ENCODE measurements around the gene TPPP2.
A peak's percentile ranks its signal among the peaks of the same experiment; 100 is the strongest.

Gene TPPP2

DNA sequence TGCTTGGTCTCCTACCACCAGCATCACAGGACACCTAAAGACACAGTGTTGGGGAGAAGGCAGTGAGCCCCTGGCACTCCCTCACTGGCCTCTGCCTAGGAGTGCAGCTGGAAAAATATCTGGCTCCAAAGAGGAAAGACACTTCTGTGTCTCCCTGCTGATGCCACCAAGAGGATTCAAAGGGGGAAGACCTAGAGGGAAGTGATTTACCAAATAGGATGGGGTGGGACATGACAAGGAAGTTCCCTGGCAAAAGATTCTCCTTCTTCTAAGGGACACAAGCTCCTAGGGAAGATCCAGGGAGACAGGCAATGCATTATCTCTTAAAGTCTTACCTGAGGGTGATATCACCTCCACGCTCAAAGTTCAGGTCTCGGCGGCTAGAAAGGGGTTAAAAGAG lies 11.2 kb upstream of the TPPP2 start:
- no peak overlapping the region for H3K4me3 ChIP-seq (ENCODE audit: low read depth, low read length)
- peaks cover 6% of the 10 kb centered on the region for H3K79me2 ChIP-seq
- H3K27ac ChIP-seq, result no peak overlapping the region
- no peak overlapping the region for H3K9ac ChIP-seq
- H3K4me2 ChIP-seq (ENCODE audit: low read length), result no peak overlapping the region
- no peaks in the 10 kb centered on the region for H3K36me3 ChIP-seq (ENCODE audit: control insufficient read depth, insufficient read depth, low read length)
- peaks cover 10% of the 10 kb centered on the region for H3K4me1 ChIP-seq
- no peaks in the 10 kb centered on the region for H3K9me3 ChIP-seq (ENCODE audit: control insufficient read depth, low read length)
- no peaks in the 10 kb centered on the region for H3K27me3 ChIP-seq (ENCODE audit: control insufficient read depth, insufficient read depth, low read length)
- H2AFZ ChIP-seq, result no peak overlapping the region
- TF ChIP-seq, protein P1, sequence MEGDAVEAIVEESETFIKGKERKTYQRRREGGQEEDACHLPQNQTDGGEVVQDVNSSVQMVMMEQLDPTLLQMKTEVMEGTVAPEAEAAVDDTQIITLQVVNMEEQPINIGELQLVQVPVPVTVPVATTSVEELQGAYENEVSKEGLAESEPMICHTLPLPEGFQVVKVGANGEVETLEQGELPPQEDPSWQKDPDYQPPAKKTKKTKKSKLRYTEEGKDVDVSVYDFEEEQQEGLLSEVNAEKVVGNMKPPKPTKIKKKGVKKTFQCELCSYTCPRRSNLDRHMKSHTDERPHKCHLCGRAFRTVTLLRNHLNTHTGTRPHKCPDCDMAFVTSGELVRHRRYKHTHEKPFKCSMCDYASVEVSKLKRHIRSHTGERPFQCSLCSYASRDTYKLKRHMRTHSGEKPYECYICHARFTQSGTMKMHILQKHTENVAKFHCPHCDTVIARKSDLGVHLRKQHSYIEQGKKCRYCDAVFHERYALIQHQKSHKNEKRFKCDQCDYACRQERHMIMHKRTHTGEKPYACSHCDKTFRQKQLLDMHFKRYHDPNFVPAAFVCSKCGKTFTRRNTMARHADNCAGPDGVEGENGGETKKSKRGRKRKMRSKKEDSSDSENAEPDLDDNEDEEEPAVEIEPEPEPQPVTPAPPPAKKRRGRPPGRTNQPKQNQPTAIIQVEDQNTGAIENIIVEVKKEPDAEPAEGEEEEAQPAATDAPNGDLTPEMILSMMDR (IDR thresholded peaks at IDR 0.05), result no peak

GRCh38 chr14:21019366-21019765 lies 10.7 kb upstream of the TPPP2 start:
- peaks cover 10% of the 10 kb centered on the region for H3K4me1 ChIP-seq
- no peak overlapping the region for H3K27ac ChIP-seq

DNA sequence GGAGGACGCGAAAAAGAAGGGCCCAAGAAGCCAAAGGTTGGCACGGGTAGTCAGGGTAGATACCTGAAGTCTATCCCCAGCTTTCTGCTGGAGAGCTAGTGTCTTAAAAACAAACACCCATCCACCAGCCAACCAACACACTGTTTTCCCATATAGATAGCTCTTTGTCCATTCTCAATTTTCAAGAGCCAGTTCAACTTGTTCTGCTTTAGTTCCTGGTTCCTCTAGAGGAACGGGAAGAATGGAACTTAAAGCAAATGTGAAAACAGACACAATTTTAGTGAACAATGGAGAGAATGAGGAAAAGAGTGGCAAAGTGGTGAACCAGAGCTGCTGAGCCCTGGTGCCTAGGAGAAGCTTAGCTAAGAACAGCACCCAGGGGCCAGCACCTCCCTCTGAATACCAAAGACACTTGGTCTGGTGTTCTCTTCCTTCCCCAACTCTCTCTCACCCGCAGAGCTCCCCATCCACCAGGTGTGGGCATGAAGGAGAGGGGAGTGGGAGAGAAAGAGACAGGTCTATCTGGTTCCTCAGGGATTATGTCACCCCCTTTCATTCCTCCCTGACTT lies 9.0 kb upstream of the TPPP2 start:
- no peak overlapping the region for H3K4me2 ChIP-seq (ENCODE audit: low read length)
- peaks cover 12% of the 10 kb centered on the region for H3K79me2 ChIP-seq
- no peaks in the 10 kb centered on the region for H3K9me3 ChIP-seq (ENCODE audit: control insufficient read depth, low read length)
- no peak overlapping the region for H3K27ac ChIP-seq
- no peak overlapping the region for H3K9ac ChIP-seq
- no peak overlapping the region for H3K4me3 ChIP-seq (ENCODE audit: low read depth, low read length)
- H3K27me3 ChIP-seq (ENCODE audit: control insufficient read depth, insufficient read depth, low read length), result no peaks in the 10 kb centered on the region
- no peak overlapping the region for H2AFZ ChIP-seq
- no peaks in the 10 kb centered on the region for H3K36me3 ChIP-seq (ENCODE audit: control insufficient read depth, insufficient read depth, low read length)
- H3K4me1 ChIP-seq, result peaks cover 13% of the 10 kb centered on the region
- TF ChIP-seq, protein P1 (IDR thresholded peaks at IDR 0.05), result no peak

More at GRCh38 chr14:21019366-21019765, 10.7 kb upstream of the TPPP2 start:
- no peak overlapping the region for H3K4me2 ChIP-seq (ENCODE audit: low read length)
- H3K36me3 ChIP-seq (ENCODE audit: control insufficient read depth, insufficient read depth, low read length), result no peaks in the 10 kb centered on the region
- no peak overlapping the region for H2AFZ ChIP-seq
- no peaks in the 10 kb centered on the region for H3K9me3 ChIP-seq (ENCODE audit: control insufficient read depth, low read length)
- no peaks in the 10 kb centered on the region for H3K27me3 ChIP-seq (ENCODE audit: control insufficient read depth, insufficient read depth, low read length)
- H3K79me2 ChIP-seq, result peaks cover 10% of the 10 kb centered on the region
- H3K4me3 ChIP-seq (ENCODE audit: low read depth, low read length), result no peak overlapping the region
- TF ChIP-seq, protein P1 (IDR thresholded peaks at IDR 0.05), result no peak
- H3K9ac ChIP-seq, result no peak overlapping the region

- H2AFZ ChIP-seq, result no peak overlapping the region
- H3K36me3 ChIP-seq (ENCODE audit: control insufficient read depth, insufficient read depth, low read length), result no peaks in the 10 kb centered on the region
- TF ChIP-seq, protein P1 (IDR thresholded peaks at IDR 0.05), result no peak
- H3K9ac ChIP-seq, result no peak overlapping the region
- no peaks in the 10 kb centered on the region for H3K27me3 ChIP-seq (ENCODE audit: control insufficient read depth, insufficient read depth, low read length)
- H3K4me2 ChIP-seq (ENCODE audit: low read length), result peak overlapping the region; percentile 95
- H3K79me2 ChIP-seq, result peaks cover 12% of the 10 kb centered on the region
- peak overlapping the region; percentile 87 for H3K27ac ChIP-seq
- peak overlapping the region; percentile 92 for H3K4me3 ChIP-seq (ENCODE audit: low read depth, low read length)
- peaks cover 20% of the 10 kb centered on the region for H3K4me1 ChIP-seq
- H3K9me3 ChIP-seq (ENCODE audit: control insufficient read depth, low read length), result no peaks in the 10 kb centered on the region
These were observed 7.3 kb upstream of the TPPP2 start for GRCh38 chr14:21022686-21023085.

GRCh38 chr14:21023174-21023573 lies 6.8 kb upstream of the TPPP2 start:
- no peaks in the 10 kb centered on the region for H3K36me3 ChIP-seq (ENCODE audit: control insufficient read depth, insufficient read depth, low read length)
- no peaks in the 10 kb centered on the region for H3K27me3 ChIP-seq (ENCODE audit: control insufficient read depth, insufficient read depth, low read length)
- no peak overlapping the region for H3K9ac ChIP-seq
- H3K4me3 ChIP-seq (ENCODE audit: low read depth, low read length), result peak overlapping the region; percentile 92
- TF ChIP-seq, protein P1 (IDR thresholded peaks at IDR 0.05), result no peak
- H3K9me3 ChIP-seq (ENCODE audit: control insufficient read depth, low read length), result no peaks in the 10 kb centered on the region
- H3K4me2 ChIP-seq (ENCODE audit: low read length), result peak overlapping the region; percentile 95
- no peak overlapping the region for H2AFZ ChIP-seq
- H3K4me1 ChIP-seq, result peaks cover 20% of the 10 kb centered on the region
- H3K27ac ChIP-seq, result peak overlapping the region; percentile 87
- peaks cover 12% of the 10 kb centered on the region for H3K79me2 ChIP-seq

Measured in parathyroid adenoma (tissue), 2 donors.